Spleen (tissue), 7 donors: ENCODE data around the gene WDR7.

Experiments
- POLR2AphosphoS5 ChIP-seq, 3 donors: sonication (generic); formaldehyde crosslinking; IDR thresholded peaks; one replicate each; pipeline ENCODE4 v1.5.1; 2017; ENCODE audit warnings: antibody characterized with exemption in 3 of 3
- TF ChIP-seq, protein P1 (sequence below), 11 experiments: fragments of 200-600 bp in 7 of 11; fragments of 450-650 bp in 4 of 11; sonication (generic) in 4 of 11; IDR thresholded peaks in 8 of 11; conservative IDR thresholded peaks in 3 of 11; 1 replicate in 7 of 11; 2 replicates in 4 of 11; pipeline versions ENCODE4 v1.4.0 to v1.8.0; 2016 to 2021; ENCODE audit warnings: antibody characterized with exemption in 11 of 11, inconsistent platforms in 4 of 11, mild to moderate bottlenecking in 1 of 11
- donor health status: DM: no; HTN: no; CAD: no; lungs with moderate emphysema.
- donor health status: DM: no; HTN: no; CAD: no.
- donor health status: DM: no; HTN: no; CAD: no.

DNA sequence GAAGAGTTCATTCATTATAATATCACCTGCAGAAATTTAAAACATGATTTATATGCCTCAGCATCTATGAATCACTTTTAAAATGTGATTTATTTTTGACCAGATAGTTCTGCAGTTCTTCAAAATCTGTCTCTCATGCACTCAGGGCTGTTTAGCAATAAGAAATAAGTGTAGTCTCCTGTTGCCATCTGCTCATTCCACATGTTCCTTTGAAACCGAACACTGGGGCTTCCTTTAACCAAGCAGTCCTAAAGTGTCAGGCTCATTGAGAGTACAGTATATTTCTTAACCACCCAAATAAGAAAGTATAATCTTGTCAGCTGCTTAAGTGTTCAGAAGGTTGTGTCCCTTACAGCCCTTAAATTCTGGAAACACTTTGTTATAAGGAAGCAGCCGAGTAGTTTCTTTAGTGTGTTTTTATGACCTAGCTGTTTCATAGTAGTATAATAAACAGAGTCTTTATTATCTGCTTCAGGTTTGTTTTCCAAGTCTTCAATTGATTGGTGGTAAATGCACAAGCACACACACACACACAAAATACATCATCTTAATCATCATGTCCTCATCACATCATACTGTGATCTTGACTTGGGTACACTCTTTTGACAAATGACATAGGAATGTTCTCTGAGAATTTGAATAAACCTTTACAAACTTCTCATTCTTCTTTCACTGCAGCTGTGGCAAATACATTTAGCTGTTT is 10.4 kb downstream of the WDR7 start:
- TF ChIP-seq, protein P1, sequence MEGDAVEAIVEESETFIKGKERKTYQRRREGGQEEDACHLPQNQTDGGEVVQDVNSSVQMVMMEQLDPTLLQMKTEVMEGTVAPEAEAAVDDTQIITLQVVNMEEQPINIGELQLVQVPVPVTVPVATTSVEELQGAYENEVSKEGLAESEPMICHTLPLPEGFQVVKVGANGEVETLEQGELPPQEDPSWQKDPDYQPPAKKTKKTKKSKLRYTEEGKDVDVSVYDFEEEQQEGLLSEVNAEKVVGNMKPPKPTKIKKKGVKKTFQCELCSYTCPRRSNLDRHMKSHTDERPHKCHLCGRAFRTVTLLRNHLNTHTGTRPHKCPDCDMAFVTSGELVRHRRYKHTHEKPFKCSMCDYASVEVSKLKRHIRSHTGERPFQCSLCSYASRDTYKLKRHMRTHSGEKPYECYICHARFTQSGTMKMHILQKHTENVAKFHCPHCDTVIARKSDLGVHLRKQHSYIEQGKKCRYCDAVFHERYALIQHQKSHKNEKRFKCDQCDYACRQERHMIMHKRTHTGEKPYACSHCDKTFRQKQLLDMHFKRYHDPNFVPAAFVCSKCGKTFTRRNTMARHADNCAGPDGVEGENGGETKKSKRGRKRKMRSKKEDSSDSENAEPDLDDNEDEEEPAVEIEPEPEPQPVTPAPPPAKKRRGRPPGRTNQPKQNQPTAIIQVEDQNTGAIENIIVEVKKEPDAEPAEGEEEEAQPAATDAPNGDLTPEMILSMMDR (IDR thresholded peaks at IDR 0.05 in 8 of 11, conservative IDR thresholded peaks at IDR 0.05 in 3 of 11) = no peak
- no peak for TF ChIP-seq POLR2AphosphoS5 (IDR thresholded peaks at IDR 0.05)
